K562 (cell line): Measurements from ENCODE around the gene TNIP1. TPM values are rescaled to one million over a fixed set of nuclear protein-coding genes. Genes with fewer than 3 reads are reported as not detected.

Experiments used
- FOSL1 ChIP-seq: fragments of 200-800 bp; sonication (Bioruptor generic); conservative IDR thresholded peaks from 2 replicates; pipeline ENCODE4 v1.6.1; 2016; ENCODE audit warnings: missing genetic modification characterization, missing compliant biosample characterization
- HDGF ChIP-seq: fragments of 450-650 bp; IDR thresholded peaks from 2 replicates; pipeline ENCODE4 v1.6.1; 2016
- ZNF239 ChIP-seq: fragments of 250-450 bp; sonication (Bioruptor Pico); IDR thresholded peaks from 2 replicates; pipeline ENCODE4 v1.4.0; 2020; ENCODE audit warnings: mild to moderate bottlenecking
- polyA plus RNA-seq, 8 experiments: library from polyadenylated mRNA; depleted of rRNA in 4 of 8; stranded (reverse) in 5 of 8; unstranded in 3 of 8; fragments of >200 nt; fragmentation: Nextera tagmentation in 2 of 8; fragmentation: Illumina TruSeq in 1 of 8; extraction: Ambion mirVana in 2 of 8; extraction: Trizol in 1 of 8; gene quantifications; 2 replicates each; pipeline versions ENCODE4 v1.2.1 to v1.2.3, GENCODE V29; 2011 to 2014; ENCODE audit warnings: inconsistent platforms in 1 of 8, missing spikeins in 1 of 8
- total RNA-seq, 7 experiments: library from RNA; depleted of rRNA in 6 of 7; stranded (reverse); fragments of >200 nt in 6 of 7; fragmentation: Illumina TruSeq in 2 of 7; extraction: Trizol in 2 of 7; gene quantifications; 2 replicates each; pipeline versions ENCODE4 v1.2.1 to v1.2.3, GENCODE V29; 2011 to 2021; ENCODE audit warnings: low replicate concordance in 1 of 7
- TF ChIP-seq, protein P1 (sequence below), 2 experiments: fragments of 200-800 bp in 1 of 2; sonication (Bioruptor generic) in 1 of 2; sonication (generic) in 1 of 2; formaldehyde crosslinking in 1 of 2; IDR thresholded peaks in 1 of 2; conservative IDR thresholded peaks in 1 of 2; 2 replicates each; pipeline versions ENCODE4 v1.5.0 to v1.6.1; 2016 to 2020; ENCODE audit warnings: missing compliant biosample characterization in 1 of 2, missing genetic modification characterization in 1 of 2, missing genetic modification reagents in 1 of 2
- TF ChIP-seq, protein P2 (sequence below): fragments of 250-450 bp; sonication (Bioruptor Pico); IDR thresholded peaks from 2 replicates; pipeline ENCODE4 v1.6.1; 2021; ENCODE audit warnings: mild to moderate bottlenecking
- TF ChIP-seq, protein P3 (sequence below), 2 experiments: fragments of 450-650 bp; conservative IDR thresholded peaks; 2 replicates each; pipeline ENCODE4 v1.6.1; 2017; ENCODE audit warnings: mild to moderate bottlenecking in 2 of 2, moderate library complexity in 2 of 2

Gene TNIP1
- total and polyA plus RNA-seq, 9 of the 15 experiments (the other 6 are each of a cell fraction or from before 2014, with no cell fraction given): 0.46 to 41.0 (median 24.6) TPM

DNA sequence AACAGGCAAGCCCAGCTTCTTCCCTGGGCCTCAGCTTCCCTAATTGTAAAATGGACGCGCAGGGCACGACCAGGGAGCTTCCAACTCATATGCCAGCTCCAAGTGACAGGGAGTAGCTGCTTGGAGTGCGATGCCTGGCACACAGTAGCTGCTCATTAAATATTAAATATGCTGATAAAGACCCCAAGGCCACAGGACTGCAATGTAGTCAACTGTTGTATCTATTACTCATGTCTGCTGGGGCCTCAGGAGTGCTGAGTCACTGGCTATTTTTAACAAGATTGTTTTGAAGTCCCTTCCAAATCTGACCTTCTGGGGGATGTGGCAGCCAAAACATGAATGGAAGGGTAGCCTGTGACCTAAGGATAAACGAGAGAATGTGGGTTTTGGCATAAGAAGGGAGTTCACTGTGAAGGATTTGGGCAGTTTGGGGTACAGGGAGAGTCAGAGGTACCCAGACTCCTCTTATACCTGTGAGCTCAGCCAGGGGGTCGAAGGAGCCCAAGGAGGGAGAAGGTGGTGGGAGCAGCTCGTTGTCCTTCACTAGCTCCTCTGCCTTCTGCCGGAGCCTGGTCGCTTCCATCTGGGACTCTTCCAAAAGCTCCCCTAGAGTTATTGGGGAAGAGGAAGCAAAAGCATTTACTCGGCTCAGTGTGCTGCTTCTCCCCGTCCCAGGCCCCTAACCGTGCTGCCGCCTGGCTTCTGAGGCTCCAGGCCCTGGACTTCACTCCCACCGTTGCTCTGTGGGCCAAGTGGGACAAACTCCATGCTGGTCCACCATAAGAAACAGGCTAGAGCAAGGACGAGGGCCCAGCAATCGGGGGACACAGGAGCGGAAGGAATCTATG is 17.5 kb downstream of the TNIP1 start (continued):
- TF ChIP-seq, protein P1, sequence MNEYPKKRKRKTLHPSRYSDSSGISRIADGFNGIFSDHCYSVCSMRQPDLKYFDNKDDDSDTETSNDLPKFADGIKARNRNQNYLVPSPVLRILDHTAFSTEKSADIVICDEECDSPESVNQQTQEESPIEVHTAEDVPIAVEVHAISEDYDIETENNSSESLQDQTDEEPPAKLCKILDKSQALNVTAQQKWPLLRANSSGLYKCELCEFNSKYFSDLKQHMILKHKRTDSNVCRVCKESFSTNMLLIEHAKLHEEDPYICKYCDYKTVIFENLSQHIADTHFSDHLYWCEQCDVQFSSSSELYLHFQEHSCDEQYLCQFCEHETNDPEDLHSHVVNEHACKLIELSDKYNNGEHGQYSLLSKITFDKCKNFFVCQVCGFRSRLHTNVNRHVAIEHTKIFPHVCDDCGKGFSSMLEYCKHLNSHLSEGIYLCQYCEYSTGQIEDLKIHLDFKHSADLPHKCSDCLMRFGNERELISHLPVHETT (CRISPR knock-in tag; conservative IDR thresholded peaks at IDR 0.05 in 1 of 2, IDR thresholded peaks at IDR 0.05 in 1 of 2): 0 out of 4 replicates have a peak, but pooled peaks of 1 of the 2 experiments have one; percentile 26
- TF ChIP-seq FOSL1 (peak; percentile 79), ZNF239 (peak; percentile 50), HDGF (no peak)
- TF ChIP-seq, protein P2, sequence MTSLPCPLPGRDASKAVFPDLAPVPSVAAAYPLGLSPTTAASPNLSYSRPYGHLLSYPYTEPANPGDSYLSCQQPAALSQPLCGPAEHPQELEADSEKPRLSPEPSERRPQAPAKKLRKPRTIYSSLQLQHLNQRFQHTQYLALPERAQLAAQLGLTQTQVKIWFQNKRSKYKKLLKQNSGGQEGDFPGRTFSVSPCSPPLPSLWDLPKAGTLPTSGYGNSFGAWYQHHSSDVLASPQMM (CRISPR knock-in tag): no peak
- TF ChIP-seq, protein P3, sequence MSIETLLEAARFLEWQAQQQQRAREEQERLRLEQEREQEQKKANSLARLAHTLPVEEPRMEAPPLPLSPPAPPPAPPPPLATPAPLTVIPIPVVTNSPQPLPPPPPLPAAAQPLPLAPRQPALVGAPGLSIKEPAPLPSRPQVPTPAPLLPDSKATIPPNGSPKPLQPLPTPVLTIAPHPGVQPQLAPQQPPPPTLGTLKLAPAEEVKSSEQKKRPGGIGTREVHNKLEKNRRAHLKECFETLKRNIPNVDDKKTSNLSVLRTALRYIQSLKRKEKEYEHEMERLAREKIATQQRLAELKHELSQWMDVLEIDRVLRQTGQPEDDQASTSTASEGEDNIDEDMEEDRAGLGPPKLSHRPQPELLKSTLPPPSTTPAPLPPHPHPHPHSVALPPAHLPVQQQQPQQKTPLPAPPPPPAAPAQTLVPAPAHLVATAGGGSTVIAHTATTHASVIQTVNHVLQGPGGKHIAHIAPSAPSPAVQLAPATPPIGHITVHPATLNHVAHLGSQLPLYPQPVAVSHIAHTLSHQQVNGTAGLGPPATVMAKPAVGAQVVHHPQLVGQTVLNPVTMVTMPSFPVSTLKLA (conservative IDR thresholded peaks at IDR 0.05): peak in 1 of 2 experiments; percentile 26; a peak in 1 of 4 replicates
- TF ChIP-seq, all 486 proteins: peak for 45
